H1 (cell line): ENCODE measurements around the gene AMER2. TPM values are rescaled to one million over a fixed set of nuclear protein-coding genes. Genes with fewer than 3 reads are reported as not detected.

Experiments used
- CTCF ChIA-PET: fragments of 300-600 bp; sonication (Branson Sonifier 250); formaldehyde crosslinking; loops from one replicate; lab custom pipeline; 2021; ENCODE audit not compliant: partially characterized antibody; lab: Charles Lee
- POLR2A ChIA-PET: fragments of 300-600 bp; sonication (Branson Sonifier 250); formaldehyde crosslinking; loops from one replicate; lab custom pipeline; 2021; ENCODE audit warnings: inconsistent platforms; ENCODE audit not compliant: partially characterized antibody; lab: Charles Lee
- DNase-seq, 2 experiments: peaks; one replicate each; pipeline versions ENCODE4 v3.0.0 to v3.0.0-alpha.2; 2010 to 2022; ENCODE audit warnings: low spot score in 2 of 2, low read depth in 1 of 2, mixed read lengths in 1 of 2
- FAIRE-seq: peaks from 2 replicates; lab custom pipeline; 2011; peaks lifted over from hg19 to GRCh38; lab: Jason Lieb, UNC
- H2AFZ ChIP-seq: 2 replicates; pipeline ENCODE4 v1.8.1; 2012; ENCODE audit warnings: low read length, inconsistent platforms
- H2AK5ac ChIP-seq: 2 replicates; pipeline ENCODE4 v1.6.1; 2013; ENCODE audit warnings: low read depth, low read length
- H2BK120ac ChIP-seq: replicated peaks from 2 replicates; pipeline ENCODE3; 2013; ENCODE audit warnings: low read depth, low read length, inconsistent platforms
- H2BK12ac ChIP-seq: 2 replicates; pipeline ENCODE4 v1.6.1; 2013; ENCODE audit warnings: low read depth, low read length
- H2BK15ac ChIP-seq: 2 replicates; pipeline ENCODE4 v1.6.1; 2013; ENCODE audit warnings: low read length
- H2BK20ac ChIP-seq: 2 replicates; pipeline ENCODE4 v1.6.1; 2013; ENCODE audit warnings: low read length
- H2BK5ac ChIP-seq: 2 replicates; pipeline ENCODE4 v1.6.1; 2013; ENCODE audit warnings: low read depth, low read length
- H3K14ac ChIP-seq: 2 replicates; pipeline ENCODE4 v1.6.1; 2013; ENCODE audit warnings: inconsistent platforms; ENCODE audit not compliant: insufficient read length
- H3K18ac ChIP-seq: 2 replicates; pipeline ENCODE4 v1.6.1; 2013; ENCODE audit warnings: low read length; ENCODE audit errors: extremely low read depth
- H3K23ac ChIP-seq: 2 replicates; pipeline ENCODE4 v1.6.1; 2013; ENCODE audit warnings: inconsistent platforms; ENCODE audit not compliant: insufficient read length
- H3K23me2 ChIP-seq: 2 replicates; pipeline ENCODE4 v1.6.1; 2013; ENCODE audit warnings: low read depth, low read length
- H3K27ac ChIP-seq: 2 replicates; pipeline ENCODE4 v1.6.1; 2011; ENCODE audit warnings: low read depth, low read length, inconsistent platforms
- H3K27me3 ChIP-seq, 4 experiments: replicated peaks in 1 of 4; 1 replicate in 1 of 4; 2 replicates in 3 of 4; pipeline versions ENCODE4 v1.6.1 to v1.8.1; 2011 to 2013; ENCODE audit warnings: low read length in 3 of 4, mild to moderate bottlenecking in 3 of 4, inconsistent platforms in 2 of 4, mixed read lengths in 2 of 4, moderate library complexity in 1 of 4; ENCODE audit not compliant: control insufficient read depth in 3 of 4, insufficient read depth in 3 of 4; ENCODE audit errors: extremely low read depth in 1 of 4
- H3K36me3 ChIP-seq, 4 experiments: 2 replicates each; pipeline versions ENCODE4 v1.6.1 to v1.8.1; 2011 to 2013; ENCODE audit warnings: mild to moderate bottlenecking in 4 of 4, low read length in 3 of 4, moderate library complexity in 2 of 4, control low read depth in 1 of 4, inconsistent platforms in 1 of 4; ENCODE audit not compliant: insufficient read depth in 4 of 4, control insufficient read depth in 2 of 4
- H3K4ac ChIP-seq: replicated peaks from 2 replicates; pipeline ENCODE3; 2013; ENCODE audit warnings: low read length, low read depth, mixed read lengths, inconsistent platforms; ENCODE audit not compliant: insufficient read length
- H3K4me1 ChIP-seq, 4 experiments: replicated peaks in 1 of 4; 1 replicate in 1 of 4; 2 replicates in 3 of 4; pipeline versions ENCODE4 v1.6.1 to v1.8.1; 2011 to 2013; ENCODE audit warnings: low read length in 3 of 4, inconsistent platforms in 2 of 4, mixed read lengths in 1 of 4; ENCODE audit not compliant: insufficient read depth in 4 of 4, control insufficient read depth in 3 of 4
- H3K4me2 ChIP-seq, 2 experiments: 2 replicates each; pipeline versions ENCODE4 v1.6.1 to v1.8.1; 2011 to 2013; ENCODE audit warnings: low read depth in 2 of 2, low read length in 2 of 2, control low read depth in 1 of 2, inconsistent platforms in 1 of 2, mild to moderate bottlenecking in 1 of 2; ENCODE audit not compliant: insufficient read depth in 1 of 2
- H3K4me3 ChIP-seq, 4 experiments: fragments of 200-600, 300-600 bp in 1 of 4; sonication (generic), shearing (Covaris generic), sonication (Bioruptor Twin) in 1 of 4; 2 replicates each; pipeline versions ENCODE4 v1.5.1 to v1.8.1; 2011 to 2016; ENCODE audit warnings: low read length in 4 of 4, low read depth in 3 of 4, control low read depth in 2 of 4, inconsistent platforms in 2 of 4, mild to moderate bottlenecking in 2 of 4, mixed read lengths in 1 of 4, moderate library complexity in 1 of 4; ENCODE audit not compliant: insufficient read depth in 2 of 4; ENCODE audit errors: extremely low read depth in 1 of 4
- H3K56ac ChIP-seq: replicated peaks from 2 replicates; pipeline ENCODE3; 2013; ENCODE audit warnings: low read depth, mild to moderate bottlenecking, mixed read lengths, low read length, inconsistent platforms; ENCODE audit not compliant: insufficient read length
- H3K79me1 ChIP-seq: 2 replicates; pipeline ENCODE4 v1.6.1; 2013; ENCODE audit warnings: low read depth, low read length, control low read depth
- H3K79me2 ChIP-seq, 2 experiments: 2 replicates each; pipeline versions ENCODE4 v1.6.1 to v1.8.1; 2012 to 2013; ENCODE audit warnings: low read length in 2 of 2, mild to moderate bottlenecking in 2 of 2, inconsistent platforms in 1 of 2; ENCODE audit not compliant: insufficient read depth in 2 of 2, control insufficient read depth in 1 of 2
- H3K9ac ChIP-seq, 4 experiments: replicated peaks in 1 of 4; 1 replicate in 1 of 4; 2 replicates in 3 of 4; pipeline versions ENCODE4 v1.6.1 to v1.8.1; 2011 to 2013; ENCODE audit warnings: low read depth in 3 of 4, low read length in 3 of 4, control low read depth in 2 of 4, mild to moderate bottlenecking in 2 of 4, moderate library complexity in 2 of 4, inconsistent platforms in 1 of 4; ENCODE audit errors: extremely low read depth in 1 of 4
- H3K9me3 ChIP-seq, 2 experiments: 2 replicates each; pipeline versions ENCODE4 v1.6.1 to v1.8.1; 2012 to 2013; ENCODE audit warnings: mild to moderate bottlenecking in 2 of 2, moderate library complexity in 2 of 2, control low read depth in 1 of 2, inconsistent platforms in 1 of 2, low read depth in 1 of 2, low read length in 1 of 2, mixed read lengths in 1 of 2; ENCODE audit not compliant: insufficient read depth in 2 of 2
- H4K20me1 ChIP-seq, 2 experiments: replicated peaks in 1 of 2; 2 replicates each; pipeline versions ENCODE3 to v1.8.1; 2011 to 2013; ENCODE audit warnings: inconsistent platforms in 2 of 2, low read length in 2 of 2, mild to moderate bottlenecking in 1 of 2; ENCODE audit not compliant: insufficient read depth in 2 of 2, control insufficient read depth in 1 of 2
- H4K5ac ChIP-seq: 2 replicates; pipeline ENCODE4 v1.6.1; 2013; ENCODE audit warnings: low read length, low read depth, mixed read lengths, inconsistent platforms; ENCODE audit not compliant: insufficient read length
- H4K8ac ChIP-seq: 2 replicates; pipeline ENCODE4 v1.8.0; 2013; ENCODE audit warnings: mild to moderate bottlenecking, moderate library complexity, low read length, inconsistent platforms; ENCODE audit not compliant: insufficient read depth; ENCODE audit errors: extremely low read depth
- H4K91ac ChIP-seq: replicated peaks from 2 replicates; pipeline ENCODE3; 2013; ENCODE audit warnings: low read length, mixed read lengths, inconsistent platforms; ENCODE audit not compliant: insufficient read length
- EZH2 ChIP-seq: fragments of 200-600 bp; sonication (generic); IDR thresholded peaks from 2 replicates; pipeline ENCODE4 v1.7.1; 2012; ENCODE audit warnings: low read depth, mild to moderate bottlenecking, moderate library complexity, low read length, inconsistent platforms; ENCODE audit not compliant: severe bottlenecking
- POLR2AphosphoS5 ChIP-seq: IDR thresholded peaks from 2 replicates; pipeline ENCODE4 v1.6.1; 2011; ENCODE audit warnings: low read depth, low read length
- RAD21 ChIP-seq, 2 experiments: IDR thresholded peaks in 1 of 2; conservative IDR thresholded peaks in 1 of 2; 2 replicates each; pipeline ENCODE4 v1.6.1; 2011; ENCODE audit warnings: low read depth in 2 of 2, low read length in 2 of 2, improper control_type of control experiment in 1 of 2, inconsistent platforms in 1 of 2, mild to moderate bottlenecking in 1 of 2, moderate library complexity in 1 of 2
- SIN3A ChIP-seq, 2 experiments: IDR thresholded peaks in 1 of 2; conservative IDR thresholded peaks in 1 of 2; 2 replicates each; pipeline ENCODE4 v1.6.1; 2011 to 2012; ENCODE audit warnings: low read length in 2 of 2, improper control_type of control experiment in 1 of 2, low read depth in 1 of 2, mild to moderate bottlenecking in 1 of 2
- WGBS, 2 experiments: shearing (Covaris generic) in 1 of 2; methylation state at CpG; one replicate each; pipeline versions ENCODE4 v1.1.6 to v1.1.7; 2013 to 2015; ENCODE audit warnings: low lambda C conversion rate in 2 of 2, mixed read lengths in 2 of 2, inconsistent platforms in 1 of 2, low coverage in 1 of 2, missing lambda C conversion rate in 1 of 2; ENCODE audit not compliant: insufficient replicate concordance in 2 of 2, insufficient coverage in 1 of 2, insufficient read length in 1 of 2; ENCODE audit errors: extremely low coverage in 1 of 2, missing lambda C conversion rate in 1 of 2; 5-methylcytosine and 5-hydroxymethylcytosine counted together
- polyA plus RNA-seq, 7 experiments: library from polyadenylated mRNA; depleted of rRNA in 3 of 7; stranded (reverse) in 5 of 7; unstranded in 2 of 7; fragments of >200 nt in 5 of 7; fragments of 200-250 nt in 2 of 7; gene quantifications; 1 replicate in 5 of 7; 2 replicates in 1 of 7; 4 replicates in 1 of 7; pipeline versions ENCODE4 v1.2.1 to v1.2.3, GENCODE V29; 2011 to 2013; ENCODE audit warnings: missing spikeins in 2 of 7, mixed read lengths in 2 of 7
- total RNA-seq: library from RNA; stranded (reverse); fragmentation: NEBNext Ultra II Directional; extraction: Animal tissue kit (Norgen Biotek cat#: 25700); gene quantifications from 2 replicates; pipeline ENCODE4 v1.2.1, GENCODE V29; 2021
- TF ChIP-seq, protein P1 (sequence below): IDR thresholded peaks from 2 replicates; pipeline ENCODE4 v1.6.1; 2011; ENCODE audit warnings: low read depth, mild to moderate bottlenecking, low read length; ENCODE audit not compliant: insufficient read depth
- TF ChIP-seq, protein P2 (sequence below), 3 experiments: IDR thresholded peaks; 1 replicate in 2 of 3; 2 replicates in 1 of 3; pipeline versions ENCODE4 v1.5.1 to v1.6.1; 2011; ENCODE audit warnings: low read length in 3 of 3, mild to moderate bottlenecking in 3 of 3, inconsistent platforms in 2 of 3, low read depth in 1 of 3, moderate library complexity in 1 of 3; ENCODE audit not compliant: insufficient read depth in 1 of 3; ENCODE audit errors: control extremely low read depth in 1 of 3

Gene AMER2
- total and polyA plus RNA-seq, 2 of the 8 experiments (the other 6 are each of a cell fraction or from before 2014, with no cell fraction given) = 0.14 to 0.50 TPM

DNA sequence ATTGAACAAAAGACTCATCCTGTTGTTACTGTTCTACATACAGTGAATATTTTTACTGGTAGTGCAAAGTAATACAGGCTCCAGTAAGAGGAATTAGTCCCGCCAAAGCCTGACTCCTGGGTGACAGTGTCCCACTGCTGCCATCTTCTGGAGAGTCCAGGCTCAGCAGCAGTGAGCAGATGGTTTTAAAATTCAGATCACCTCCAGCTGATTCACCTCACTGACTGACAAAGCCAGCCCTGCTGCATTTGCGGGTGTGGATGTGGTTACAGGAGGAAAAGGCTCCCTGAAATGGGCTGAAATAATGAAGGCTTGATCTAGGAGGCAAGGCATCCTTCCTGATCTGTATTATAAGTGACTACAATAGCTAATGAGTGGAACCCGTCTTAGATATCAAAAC lies 57.9 kb downstream of the AMER2 start:
- no peak overlapping the region for H3K23ac ChIP-seq
- peaks cover 1 to 6% (median 5%) of the 10 kb centered on the region in 4 experiments; a peak in 6 of 7 replicates for H3K4me1 ChIP-seq
- 33% methylated on average over 3 of the region's 3 CpGs; no CpG with 5 or more reads in 1 of the 2 experiments for WGBS, 2 experiments
- TF ChIP-seq, protein P1, sequence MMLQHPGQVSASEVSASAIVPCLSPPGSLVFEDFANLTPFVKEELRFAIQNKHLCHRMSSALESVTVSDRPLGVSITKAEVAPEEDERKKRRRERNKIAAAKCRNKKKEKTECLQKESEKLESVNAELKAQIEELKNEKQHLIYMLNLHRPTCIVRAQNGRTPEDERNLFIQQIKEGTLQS = no peak
- TF ChIP-seq EZH2 = no peak
- peak in 1 of 2 experiments; percentile 58; a peak in 1 of 4 replicates for TF ChIP-seq SIN3A (conservative IDR thresholded peaks at IDR 0.05 in 1 of 2, IDR thresholded peaks at IDR 0.05 in 1 of 2; ENCODE audit: low read depth in 1 of 2, low read length in 2 of 2)
- no peak for TF ChIP-seq POLR2AphosphoS5
- TF ChIP-seq RAD21 (IDR thresholded peaks at IDR 0.05 in 1 of 2, conservative IDR thresholded peaks at IDR 0.05 in 1 of 2; ENCODE audit: low read depth in 2 of 2, low read length in 2 of 2) = peak; percentile 84 to 92
- TF ChIP-seq, protein P2, sequence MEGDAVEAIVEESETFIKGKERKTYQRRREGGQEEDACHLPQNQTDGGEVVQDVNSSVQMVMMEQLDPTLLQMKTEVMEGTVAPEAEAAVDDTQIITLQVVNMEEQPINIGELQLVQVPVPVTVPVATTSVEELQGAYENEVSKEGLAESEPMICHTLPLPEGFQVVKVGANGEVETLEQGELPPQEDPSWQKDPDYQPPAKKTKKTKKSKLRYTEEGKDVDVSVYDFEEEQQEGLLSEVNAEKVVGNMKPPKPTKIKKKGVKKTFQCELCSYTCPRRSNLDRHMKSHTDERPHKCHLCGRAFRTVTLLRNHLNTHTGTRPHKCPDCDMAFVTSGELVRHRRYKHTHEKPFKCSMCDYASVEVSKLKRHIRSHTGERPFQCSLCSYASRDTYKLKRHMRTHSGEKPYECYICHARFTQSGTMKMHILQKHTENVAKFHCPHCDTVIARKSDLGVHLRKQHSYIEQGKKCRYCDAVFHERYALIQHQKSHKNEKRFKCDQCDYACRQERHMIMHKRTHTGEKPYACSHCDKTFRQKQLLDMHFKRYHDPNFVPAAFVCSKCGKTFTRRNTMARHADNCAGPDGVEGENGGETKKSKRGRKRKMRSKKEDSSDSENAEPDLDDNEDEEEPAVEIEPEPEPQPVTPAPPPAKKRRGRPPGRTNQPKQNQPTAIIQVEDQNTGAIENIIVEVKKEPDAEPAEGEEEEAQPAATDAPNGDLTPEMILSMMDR (IDR thresholded peaks at IDR 0.05; ENCODE audit: control extremely low read depth in 1 of 3, insufficient read depth in 1 of 3, low read depth in 1 of 3, low read length in 3 of 3) = peak; percentile 88 to 95 (median 90)
- no peak overlapping the region for H3K4me2 ChIP-seq
- DNase-seq = peak; percentile 77 to 87
- H3K56ac ChIP-seq = no peak overlapping the region
- no peaks in the 10 kb centered on the region for H3K79me2 ChIP-seq
- FAIRE-seq = peak; percentile 98
- no peaks in the 10 kb centered on the region; the same call in 1 of the 2 replicates for H3K23me2 ChIP-seq
- H3K79me1 ChIP-seq = no peaks in the 10 kb centered on the region
- H3K9ac ChIP-seq = no peak overlapping the region
- no peaks in the 10 kb centered on the region for H3K36me3 ChIP-seq
- no peak overlapping the region for H3K4me3 ChIP-seq
- H4K20me1 ChIP-seq = no peaks in the 10 kb centered on the region
- H4K91ac ChIP-seq = no peak overlapping the region
- no peaks in the 10 kb centered on the region for H3K9me3 ChIP-seq
- no peak overlapping the region for H4K8ac ChIP-seq
- ChIA-PET POLR2A (no interaction called here), CTCF (interaction anchor here (0.6 to 5.0 kb wide), 45 partner anchors 8 to 1069 kb away, joined by 3 to 44 read pairs (median 4); partner anchors contain the start of gene PABPC3)
- no peaks in the 10 kb centered on the region; a peak in 1 of 7 replicates for H3K27me3 ChIP-seq
- H2BK12ac ChIP-seq = no peak overlapping the region
- H2BK120ac ChIP-seq = no peak overlapping the region
- no peak overlapping the region for H3K14ac ChIP-seq
- H3K18ac ChIP-seq = peak overlapping the region; percentile 25; the same call in 1 of the 2 replicates
- no peak overlapping the region for H3K27ac ChIP-seq
- H4K5ac ChIP-seq = no peak overlapping the region
- peak overlapping the region; percentile 94; the same call in 1 of the 2 replicates for H2AFZ ChIP-seq
- no peak overlapping the region for H2BK5ac ChIP-seq
- H2AK5ac ChIP-seq = no peak overlapping the region
- H2BK20ac ChIP-seq = peak overlapping the region; percentile 53; the same call in 1 of the 2 replicates
- H3K4ac ChIP-seq = peak overlapping the region; percentile 23
- H2BK15ac ChIP-seq = no peak overlapping the region
